Astrocyte of the spinal cord (primary cell): ENCODE data around the gene CD3E.

Experiments
- DNase-seq: peaks from one replicate; pipeline ENCODE4 v3.0.0; 2011; ENCODE audit warnings: low read depth, low spot score
- H3K4me3 ChIP-seq: 2 replicates; pipeline ENCODE4 v1.5.1; 2011; ENCODE audit warnings: low read depth, mild to moderate bottlenecking, low read length, moderate library complexity
- in situ Hi-C: cut with HindIII; loops from 2 replicates; pipeline ENCODE4 v1.10.0; 2017; ENCODE audit warnings: low sequenced_read_pairs
- TF ChIP-seq, protein P1 (sequence below): IDR thresholded peaks from 2 replicates; pipeline ENCODE4 v1.5.1; 2012; ENCODE audit warnings: low read depth, mild to moderate bottlenecking, low read length, inconsistent platforms

CD3E gene

DNA sequence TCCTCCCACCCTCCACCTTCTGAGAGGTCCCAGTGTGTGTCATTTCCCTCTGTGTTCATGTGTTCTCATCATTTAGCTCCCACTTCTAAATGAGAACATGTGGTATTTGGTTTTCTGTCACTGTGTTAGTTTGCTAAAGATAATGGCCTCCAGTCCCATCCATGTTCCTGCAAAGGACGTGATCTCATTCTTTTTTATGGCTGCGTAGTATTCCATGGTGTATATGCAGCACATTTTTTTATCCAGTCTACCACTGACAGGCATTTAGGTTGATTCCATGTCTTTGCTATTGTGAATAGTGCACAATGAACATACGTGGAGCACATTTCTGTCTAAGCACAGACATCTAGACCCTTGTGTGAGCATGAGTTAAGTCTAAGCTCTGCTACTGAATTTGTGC, 5.7 kb downstream of the CD3E start:
- H3K4me3 ChIP-seq, result no peak overlapping the region
- TF ChIP-seq, protein P1, sequence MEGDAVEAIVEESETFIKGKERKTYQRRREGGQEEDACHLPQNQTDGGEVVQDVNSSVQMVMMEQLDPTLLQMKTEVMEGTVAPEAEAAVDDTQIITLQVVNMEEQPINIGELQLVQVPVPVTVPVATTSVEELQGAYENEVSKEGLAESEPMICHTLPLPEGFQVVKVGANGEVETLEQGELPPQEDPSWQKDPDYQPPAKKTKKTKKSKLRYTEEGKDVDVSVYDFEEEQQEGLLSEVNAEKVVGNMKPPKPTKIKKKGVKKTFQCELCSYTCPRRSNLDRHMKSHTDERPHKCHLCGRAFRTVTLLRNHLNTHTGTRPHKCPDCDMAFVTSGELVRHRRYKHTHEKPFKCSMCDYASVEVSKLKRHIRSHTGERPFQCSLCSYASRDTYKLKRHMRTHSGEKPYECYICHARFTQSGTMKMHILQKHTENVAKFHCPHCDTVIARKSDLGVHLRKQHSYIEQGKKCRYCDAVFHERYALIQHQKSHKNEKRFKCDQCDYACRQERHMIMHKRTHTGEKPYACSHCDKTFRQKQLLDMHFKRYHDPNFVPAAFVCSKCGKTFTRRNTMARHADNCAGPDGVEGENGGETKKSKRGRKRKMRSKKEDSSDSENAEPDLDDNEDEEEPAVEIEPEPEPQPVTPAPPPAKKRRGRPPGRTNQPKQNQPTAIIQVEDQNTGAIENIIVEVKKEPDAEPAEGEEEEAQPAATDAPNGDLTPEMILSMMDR, result no peak
- in situ Hi-C loops, result no loop called here
- DNase-seq, result no peak

DNA sequence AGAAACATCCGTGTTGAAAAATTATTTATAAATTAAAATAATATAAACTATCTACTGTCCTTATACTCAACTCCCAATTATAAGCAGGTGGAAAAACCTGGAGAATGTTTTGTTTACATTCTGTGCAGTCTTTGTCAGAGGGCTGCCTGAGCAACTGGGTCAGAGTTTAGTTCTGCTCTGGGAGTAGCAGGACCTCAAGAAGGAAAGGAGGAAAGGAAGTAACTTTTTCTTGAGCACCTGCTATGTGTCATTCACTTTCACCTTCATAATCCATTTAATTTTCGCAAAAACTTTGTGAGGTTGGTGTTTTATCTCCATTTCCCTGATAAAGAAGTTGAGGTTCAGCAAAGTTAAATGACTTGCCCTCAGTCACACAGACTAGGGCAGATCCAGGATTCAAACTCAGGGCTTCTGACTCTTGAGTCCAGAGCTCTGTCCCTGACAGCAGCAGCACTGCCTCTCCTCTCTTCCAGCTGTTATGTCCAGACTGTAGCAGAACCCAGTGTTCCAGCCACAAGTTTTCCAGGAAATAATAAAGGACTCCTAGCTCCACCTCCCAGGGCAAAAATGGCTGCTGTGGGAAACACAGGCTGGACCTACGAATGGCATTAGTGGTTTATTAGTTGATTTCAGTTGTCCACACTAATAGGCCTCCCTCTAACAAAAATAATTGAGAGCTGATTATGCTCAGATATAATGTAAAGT, 6.4 kb downstream of the CD3E start:
- DNase-seq, result no peak
- in situ Hi-C loops, result no loop called here
- no peak overlapping the region for H3K4me3 ChIP-seq
- TF ChIP-seq, protein P1, result no peak

DNA sequence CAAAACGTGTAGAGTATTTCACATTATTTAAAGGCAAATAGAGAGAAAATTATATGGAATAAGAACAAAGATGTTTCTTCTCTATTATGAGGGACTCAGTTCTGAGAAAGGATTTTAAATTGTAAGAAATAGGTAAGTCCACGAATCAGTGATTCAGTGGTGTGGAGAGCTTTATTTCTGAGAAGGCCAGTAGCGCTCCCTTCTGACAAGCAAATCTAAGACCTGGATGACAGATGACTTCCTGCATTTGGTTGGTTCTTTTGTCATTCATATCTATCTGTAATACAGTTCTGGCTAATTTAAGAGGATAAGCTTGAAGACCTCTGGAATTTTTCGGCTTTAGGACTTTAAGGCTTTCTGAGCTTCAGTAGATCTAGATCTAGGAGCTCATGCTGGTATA, 7.0 kb downstream of the CD3E start:
- in situ Hi-C loops, result no loop called here
- TF ChIP-seq, protein P1, result no peak
- H3K4me3 ChIP-seq, result no peak overlapping the region
- DNase-seq, result no peak

DNA sequence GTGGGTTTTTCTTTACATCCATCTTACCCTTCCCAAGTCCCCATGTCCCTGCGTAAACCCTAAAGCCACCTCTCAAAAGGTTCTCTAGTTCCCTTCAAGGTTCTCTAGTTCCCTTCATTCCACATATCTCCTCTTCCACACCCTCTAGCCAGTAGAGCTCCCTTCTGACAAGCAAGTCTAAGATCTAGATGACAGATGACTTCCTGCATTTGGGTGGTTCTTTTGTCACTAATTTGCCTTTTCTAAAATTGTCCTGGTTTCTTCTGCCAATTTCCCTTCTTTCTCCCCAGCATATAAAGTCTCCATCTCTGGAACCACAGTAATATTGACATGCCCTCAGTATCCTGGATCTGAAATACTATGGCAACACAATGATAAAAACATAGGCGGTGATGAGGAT, 7.8 kb downstream of the CD3E start:
- no peak for DNase-seq
- no peak overlapping the region for H3K4me3 ChIP-seq
- in situ Hi-C loops, result no loop called here
- TF ChIP-seq, protein P1, result no peak

DNA sequence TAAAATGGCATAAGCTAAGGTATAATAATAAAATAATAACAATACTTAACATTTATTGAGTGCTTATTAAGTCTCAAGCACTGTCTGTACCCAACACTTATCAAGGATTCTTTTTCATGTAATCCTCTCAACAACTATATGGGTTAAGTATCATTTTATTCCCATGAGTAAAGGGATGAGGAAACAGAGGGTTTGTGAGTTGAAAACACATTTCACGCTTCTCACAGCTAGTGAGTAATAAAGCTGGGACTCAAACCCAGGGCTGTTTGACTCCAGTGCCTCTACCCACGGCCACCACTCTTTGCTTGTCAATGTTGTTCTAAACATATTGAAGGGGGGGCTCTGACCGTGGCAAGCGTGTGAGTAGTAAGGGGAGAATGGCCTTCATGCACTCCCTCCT, 8.7 kb downstream of the CD3E start:
- in situ Hi-C loops, result no loop called here
- DNase-seq, result no peak
- no peak overlapping the region for H3K4me3 ChIP-seq
- TF ChIP-seq, protein P1, result no peak

DNA sequence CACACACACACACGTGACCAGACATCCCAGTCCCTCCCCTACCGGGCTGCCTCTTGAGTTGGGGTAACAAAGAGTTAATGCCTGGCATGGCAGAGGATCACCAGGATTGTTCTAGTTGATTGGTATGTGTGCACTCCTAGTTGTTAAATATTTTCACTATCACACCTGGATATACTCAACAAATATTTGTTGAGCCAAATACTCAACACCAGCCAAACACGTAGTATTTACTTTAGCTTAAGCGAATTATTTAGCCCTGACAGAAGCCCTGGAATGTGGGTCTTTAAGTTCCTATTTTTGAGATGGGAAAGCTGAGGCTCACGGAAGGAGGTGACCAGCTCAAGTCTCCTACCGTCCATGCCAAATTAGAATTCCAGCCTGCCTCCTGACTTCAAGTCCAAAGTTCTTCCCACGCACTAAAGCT, 10.5 kb downstream of the CD3E start:
- no peak for DNase-seq
- in situ Hi-C loops, result no loop called here
- TF ChIP-seq, protein P1, result no peak
- no peak overlapping the region for H3K4me3 ChIP-seq
